H1 (cell line): ENCODE measurements around the gene ZFR. TPM values are rescaled to one million over a fixed set of nuclear protein-coding genes. Genes with fewer than 3 reads are reported as not detected.

Experiments
- CTCF ChIA-PET: fragments of 300-600 bp; sonication (Branson Sonifier 250); formaldehyde crosslinking; loops from one replicate; lab custom pipeline; 2021; ENCODE audit not compliant: partially characterized antibody; lab: Charles Lee
- POLR2A ChIA-PET: fragments of 300-600 bp; sonication (Branson Sonifier 250); formaldehyde crosslinking; loops from one replicate; lab custom pipeline; 2021; ENCODE audit warnings: inconsistent platforms; ENCODE audit not compliant: partially characterized antibody; lab: Charles Lee
- DNase-seq, 2 experiments: peaks; one replicate each; pipeline versions ENCODE4 v3.0.0 to v3.0.0-alpha.2; 2010 to 2022; ENCODE audit warnings: low spot score in 2 of 2, low read depth in 1 of 2, mixed read lengths in 1 of 2
- FAIRE-seq: peaks from 2 replicates; lab custom pipeline; 2011; peaks lifted over from hg19 to GRCh38; lab: Jason Lieb, UNC
- H2AFZ ChIP-seq: 2 replicates; pipeline ENCODE4 v1.8.1; 2012; ENCODE audit warnings: low read length, inconsistent platforms
- H2AK5ac ChIP-seq: 2 replicates; pipeline ENCODE4 v1.6.1; 2013; ENCODE audit warnings: low read depth, low read length
- H2BK120ac ChIP-seq: replicated peaks from 2 replicates; pipeline ENCODE3; 2013; ENCODE audit warnings: low read depth, low read length, inconsistent platforms
- H2BK12ac ChIP-seq: 2 replicates; pipeline ENCODE4 v1.6.1; 2013; ENCODE audit warnings: low read depth, low read length
- H2BK15ac ChIP-seq: 2 replicates; pipeline ENCODE4 v1.6.1; 2013; ENCODE audit warnings: low read length
- H2BK20ac ChIP-seq: 2 replicates; pipeline ENCODE4 v1.6.1; 2013; ENCODE audit warnings: low read length
- H2BK5ac ChIP-seq: 2 replicates; pipeline ENCODE4 v1.6.1; 2013; ENCODE audit warnings: low read depth, low read length
- H3K14ac ChIP-seq: 2 replicates; pipeline ENCODE4 v1.6.1; 2013; ENCODE audit warnings: inconsistent platforms; ENCODE audit not compliant: insufficient read length
- H3K18ac ChIP-seq: 2 replicates; pipeline ENCODE4 v1.6.1; 2013; ENCODE audit warnings: low read length; ENCODE audit errors: extremely low read depth
- H3K23ac ChIP-seq: 2 replicates; pipeline ENCODE4 v1.6.1; 2013; ENCODE audit warnings: inconsistent platforms; ENCODE audit not compliant: insufficient read length
- H3K23me2 ChIP-seq: 2 replicates; pipeline ENCODE4 v1.6.1; 2013; ENCODE audit warnings: low read depth, low read length
- H3K27ac ChIP-seq: 2 replicates; pipeline ENCODE4 v1.6.1; 2011; ENCODE audit warnings: low read depth, low read length, inconsistent platforms
- H3K27me3 ChIP-seq, 4 experiments: replicated peaks in 1 of 4; 1 replicate in 1 of 4; 2 replicates in 3 of 4; pipeline versions ENCODE4 v1.6.1 to v1.8.1; 2011 to 2013; ENCODE audit warnings: low read length in 3 of 4, mild to moderate bottlenecking in 3 of 4, inconsistent platforms in 2 of 4, mixed read lengths in 2 of 4, moderate library complexity in 1 of 4; ENCODE audit not compliant: control insufficient read depth in 3 of 4, insufficient read depth in 3 of 4; ENCODE audit errors: extremely low read depth in 1 of 4
- H3K36me3 ChIP-seq, 4 experiments: 2 replicates each; pipeline versions ENCODE4 v1.6.1 to v1.8.1; 2011 to 2013; ENCODE audit warnings: mild to moderate bottlenecking in 4 of 4, low read length in 3 of 4, moderate library complexity in 2 of 4, control low read depth in 1 of 4, inconsistent platforms in 1 of 4; ENCODE audit not compliant: insufficient read depth in 4 of 4, control insufficient read depth in 2 of 4
- H3K4ac ChIP-seq: replicated peaks from 2 replicates; pipeline ENCODE3; 2013; ENCODE audit warnings: low read length, low read depth, mixed read lengths, inconsistent platforms; ENCODE audit not compliant: insufficient read length
- H3K4me1 ChIP-seq, 4 experiments: replicated peaks in 1 of 4; 1 replicate in 1 of 4; 2 replicates in 3 of 4; pipeline versions ENCODE4 v1.6.1 to v1.8.1; 2011 to 2013; ENCODE audit warnings: low read length in 3 of 4, inconsistent platforms in 2 of 4, mixed read lengths in 1 of 4; ENCODE audit not compliant: insufficient read depth in 4 of 4, control insufficient read depth in 3 of 4
- H3K4me2 ChIP-seq, 2 experiments: 2 replicates each; pipeline versions ENCODE4 v1.6.1 to v1.8.1; 2011 to 2013; ENCODE audit warnings: low read depth in 2 of 2, low read length in 2 of 2, control low read depth in 1 of 2, inconsistent platforms in 1 of 2, mild to moderate bottlenecking in 1 of 2; ENCODE audit not compliant: insufficient read depth in 1 of 2
- H3K4me3 ChIP-seq, 4 experiments: fragments of 200-600, 300-600 bp in 1 of 4; sonication (generic), shearing (Covaris generic), sonication (Bioruptor Twin) in 1 of 4; 2 replicates each; pipeline versions ENCODE4 v1.5.1 to v1.8.1; 2011 to 2016; ENCODE audit warnings: low read length in 4 of 4, low read depth in 3 of 4, control low read depth in 2 of 4, inconsistent platforms in 2 of 4, mild to moderate bottlenecking in 2 of 4, mixed read lengths in 1 of 4, moderate library complexity in 1 of 4; ENCODE audit not compliant: insufficient read depth in 2 of 4; ENCODE audit errors: extremely low read depth in 1 of 4
- H3K56ac ChIP-seq: replicated peaks from 2 replicates; pipeline ENCODE3; 2013; ENCODE audit warnings: low read depth, mild to moderate bottlenecking, mixed read lengths, low read length, inconsistent platforms; ENCODE audit not compliant: insufficient read length
- H3K79me1 ChIP-seq: 2 replicates; pipeline ENCODE4 v1.6.1; 2013; ENCODE audit warnings: low read depth, low read length, control low read depth
- H3K79me2 ChIP-seq, 2 experiments: 2 replicates each; pipeline versions ENCODE4 v1.6.1 to v1.8.1; 2012 to 2013; ENCODE audit warnings: low read length in 2 of 2, mild to moderate bottlenecking in 2 of 2, inconsistent platforms in 1 of 2; ENCODE audit not compliant: insufficient read depth in 2 of 2, control insufficient read depth in 1 of 2
- H3K9ac ChIP-seq, 4 experiments: replicated peaks in 1 of 4; 1 replicate in 1 of 4; 2 replicates in 3 of 4; pipeline versions ENCODE4 v1.6.1 to v1.8.1; 2011 to 2013; ENCODE audit warnings: low read depth in 3 of 4, low read length in 3 of 4, control low read depth in 2 of 4, mild to moderate bottlenecking in 2 of 4, moderate library complexity in 2 of 4, inconsistent platforms in 1 of 4; ENCODE audit errors: extremely low read depth in 1 of 4
- H3K9me3 ChIP-seq, 2 experiments: 2 replicates each; pipeline versions ENCODE4 v1.6.1 to v1.8.1; 2012 to 2013; ENCODE audit warnings: mild to moderate bottlenecking in 2 of 2, moderate library complexity in 2 of 2, control low read depth in 1 of 2, inconsistent platforms in 1 of 2, low read depth in 1 of 2, low read length in 1 of 2, mixed read lengths in 1 of 2; ENCODE audit not compliant: insufficient read depth in 2 of 2
- H4K20me1 ChIP-seq, 2 experiments: replicated peaks in 1 of 2; 2 replicates each; pipeline versions ENCODE3 to v1.8.1; 2011 to 2013; ENCODE audit warnings: inconsistent platforms in 2 of 2, low read length in 2 of 2, mild to moderate bottlenecking in 1 of 2; ENCODE audit not compliant: insufficient read depth in 2 of 2, control insufficient read depth in 1 of 2
- H4K5ac ChIP-seq: 2 replicates; pipeline ENCODE4 v1.6.1; 2013; ENCODE audit warnings: low read length, low read depth, mixed read lengths, inconsistent platforms; ENCODE audit not compliant: insufficient read length
- H4K8ac ChIP-seq: 2 replicates; pipeline ENCODE4 v1.8.0; 2013; ENCODE audit warnings: mild to moderate bottlenecking, moderate library complexity, low read length, inconsistent platforms; ENCODE audit not compliant: insufficient read depth; ENCODE audit errors: extremely low read depth
- H4K91ac ChIP-seq: replicated peaks from 2 replicates; pipeline ENCODE3; 2013; ENCODE audit warnings: low read length, mixed read lengths, inconsistent platforms; ENCODE audit not compliant: insufficient read length
- BCL11A ChIP-seq, 2 experiments: IDR thresholded peaks; one replicate each; pipeline ENCODE4 v1.6.1; 2011; ENCODE audit warnings: low read depth in 2 of 2, low read length in 2 of 2, mild to moderate bottlenecking in 2 of 2
- HDAC6 ChIP-seq: IDR thresholded peaks from one replicate; pipeline ENCODE4 v1.7.1; 2012; ENCODE audit warnings: low read depth, mild to moderate bottlenecking, inconsistent platforms, low read length, moderate library complexity
- KDM5A ChIP-seq: fragments of 200-600 bp; IDR thresholded peaks from 2 replicates; pipeline ENCODE4 v1.7.1; 2012; ENCODE audit warnings: mild to moderate bottlenecking, low read length, inconsistent platforms, mixed read lengths
- SIRT6 ChIP-seq: IDR thresholded peaks from one replicate; pipeline ENCODE4 v1.7.1; 2012; ENCODE audit warnings: low read length, inconsistent platforms
- SRF ChIP-seq: IDR thresholded peaks from 2 replicates; pipeline ENCODE4 v1.6.1; 2011; ENCODE audit warnings: mild to moderate bottlenecking, low read depth, low read length, moderate library complexity
- WGBS, 2 experiments: shearing (Covaris generic) in 1 of 2; methylation state at CpG; one replicate each; pipeline versions ENCODE4 v1.1.6 to v1.1.7; 2013 to 2015; ENCODE audit warnings: low lambda C conversion rate in 2 of 2, mixed read lengths in 2 of 2, inconsistent platforms in 1 of 2, low coverage in 1 of 2, missing lambda C conversion rate in 1 of 2; ENCODE audit not compliant: insufficient replicate concordance in 2 of 2, insufficient coverage in 1 of 2, insufficient read length in 1 of 2; ENCODE audit errors: extremely low coverage in 1 of 2, missing lambda C conversion rate in 1 of 2; 5-methylcytosine and 5-hydroxymethylcytosine counted together
- polyA plus RNA-seq, 7 experiments: library from polyadenylated mRNA; depleted of rRNA in 3 of 7; stranded (reverse) in 5 of 7; unstranded in 2 of 7; fragments of >200 nt in 5 of 7; fragments of 200-250 nt in 2 of 7; gene quantifications; 1 replicate in 5 of 7; 2 replicates in 1 of 7; 4 replicates in 1 of 7; pipeline versions ENCODE4 v1.2.1 to v1.2.3, GENCODE V29; 2011 to 2013; ENCODE audit warnings: missing spikeins in 2 of 7, mixed read lengths in 2 of 7
- total RNA-seq: library from RNA; stranded (reverse); fragmentation: NEBNext Ultra II Directional; extraction: Animal tissue kit (Norgen Biotek cat#: 25700); gene quantifications from 2 replicates; pipeline ENCODE4 v1.2.1, GENCODE V29; 2021

Gene ZFR
- total and polyA plus RNA-seq, 2 of the 8 experiments (the other 6 are each of a cell fraction or from before 2014, with no cell fraction given): 68.8 to 92.7 TPM

GRCh38 chr5:32403760-32404159 is 40.8 kb downstream of the ZFR start:
- DNase-seq: no peak
- Histone ChIP-seq H3K79me1 (no peaks in the 10 kb centered on the region), H2BK5ac (no peak overlapping the region), H3K14ac (no peak overlapping the region), H3K27me3 (peaks cover 0 to 1% (median 0%) of the 10 kb centered on the region in 4 experiments; a peak in 1 of 7 replicates), H2BK120ac (no peak overlapping the region), H4K20me1 (peaks cover 0 to 2% of the 10 kb centered on the region in 2 experiments), H2AK5ac (no peak overlapping the region), H3K4me3 (no peak overlapping the region), H4K8ac (no peak overlapping the region), H3K4me2 (no peak overlapping the region), H4K91ac (no peak overlapping the region), H3K56ac (no peak overlapping the region), H3K79me2 (no peaks in the 10 kb centered on the region), H4K5ac (no peak overlapping the region), H3K18ac (no peak overlapping the region), H3K9ac (no peak overlapping the region), H3K4me1 (no peaks in the 10 kb centered on the region), H2BK12ac (no peak overlapping the region), H2BK20ac (no peak overlapping the region), H3K23ac (no peak overlapping the region), H2BK15ac (no peak overlapping the region), H3K27ac (no peak overlapping the region), H3K9me3 (no peaks in the 10 kb centered on the region), H3K23me2 (no peaks in the 10 kb centered on the region), H3K4ac (no peak overlapping the region), H3K36me3 (peaks cover 17 to 79% (median 54%) of the 10 kb centered on the region in 4 experiments), H2AFZ (no peak overlapping the region)
- TF ChIP-seq KDM5A (no peak), SRF (no peak), BCL11A (IDR thresholded peaks at IDR 0.05; ENCODE audit: low read depth in 2 of 2, low read length in 2 of 2) (no peak), HDAC6 (no peak), SIRT6 (no peak)
- FAIRE-seq: no peak
- WGBS, 2 experiments: 95% methylated on average over 6 of the region's 6 CpGs; no CpG with 5 or more reads in 1 of the 2 experiments
- ChIA-PET POLR2A (interaction anchor here (0.6 to 0.9 kb wide), 2 partner anchors 33 to 232 kb away, joined by 3 to 5 read pairs; no protein-coding TSS in a partner anchor), CTCF (interaction anchor here (0.6 to 0.8 kb wide), 2 partner anchors 171 to 895 kb away, joined by 3 read pairs; no protein-coding TSS in a partner anchor)
